Ovary (tissue), 9 donors: ENCODE data around the gene PPP1R9B. TPM values are rescaled to one million over a fixed set of nuclear protein-coding genes. Genes with fewer than 3 reads are reported as not detected.

Experiments
- DNase-seq, 5 donors: peaks; one replicate each; pipeline ENCODE4 v3.0.0-alpha.2; 2019 to 2020
- H3K27ac ChIP-seq, 2 donors: fragments of 200-600 bp; one replicate each; pipeline versions ENCODE4 v1.5.1 to v1.8.0; 2019 to 2022
- H3K27me3 ChIP-seq: fragments of 200-600 bp; one replicate; pipeline ENCODE4 v1.8.0; 2022
- H3K36me3 ChIP-seq: fragments of 200-600 bp; sonication (generic); one replicate; pipeline ENCODE4 v1.5.1; 2019
- H3K4me1 ChIP-seq: one replicate; pipeline ENCODE4 v1.8.1; 2013; ENCODE audit warnings: mild to moderate bottlenecking, moderate library complexity; ENCODE audit not compliant: insufficient read depth
- H3K4me3 ChIP-seq: fragments of 200-600 bp; sonication (generic); one replicate; pipeline ENCODE4 v1.5.1; 2017
- H3K9me3 ChIP-seq, 2 donors: fragments of 200-600 bp in 1 of 2; sonication (generic) in 1 of 2; one replicate each; pipeline versions ENCODE4 v1.5.1 to v1.8.1; 2013 to 2019; ENCODE audit warnings: mild to moderate bottlenecking in 1 of 2, moderate library complexity in 1 of 2
- CTCF ChIP-seq, 3 donors: fragments of 450-650 bp in 2 of 3; fragments of 200-600 bp in 1 of 3; IDR thresholded peaks; one replicate each; pipeline versions ENCODE4 v1.5.1 to v1.8.0; 2016 to 2022; ENCODE audit warnings: antibody characterized with exemption in 3 of 3, mild to moderate bottlenecking in 1 of 3
- EP300 ChIP-seq: sonication (generic); formaldehyde crosslinking; IDR thresholded peaks from one replicate; pipeline ENCODE4 v1.6.1; 2017; ENCODE audit warnings: antibody characterized with exemption
- POLR2A ChIP-seq: fragments of 450-650 bp; IDR thresholded peaks from one replicate; pipeline ENCODE4 v1.6.1; 2017; ENCODE audit warnings: antibody characterized with exemption, mild to moderate bottlenecking, moderate library complexity
- WGBS, 3 donors: extraction: QIAGEN DNeasy Blood & Tissue Kit in 1 of 3; methylation state at CpG; one replicate each; pipeline versions ENCODE4 v1.1.5 to v1.1.7; 2013 to 2017; 5-methylcytosine and 5-hydroxymethylcytosine counted together
- intact Hi-C, 4 donors: fragments of 100-400 bp; cut with DNase I; formaldehyde crosslinking; loops; one replicate each; pipeline versions ENCODE4 v1.11.0 to v1.15.1; 2022 to 2023
- polyA plus RNA-seq, 2 donors: library from polyadenylated mRNA; stranded (reverse); fragments of 200-250 nt in 1 of 2; fragments of 350-450 nt in 1 of 2; fragmentation: Illumina TruSeq in 1 of 2; extraction: RNeasy Lipid Tissue Mini Kit (QIAGEN cat#74804) in 1 of 2; gene quantifications; one replicate each; pipeline ENCODE4 v1.2.3, GENCODE V29; 2013 to 2014
- total RNA-seq, 7 donors: library from RNA; depleted of rRNA in 2 of 7; stranded (reverse); fragments of >200 nt in 2 of 7; fragmentation: NEBNext Ultra II Directional in 3 of 7; extraction: Animal tissue kit (Norgen Biotek cat#: 25700) in 3 of 7; gene quantifications; one replicate each; pipeline versions ENCODE4 v1.1.0 to v1.2.4, GENCODE V29; 2016 to 2023
- donor health status: DM: no; HTN: no; CAD: no; lungs with moderate emphysema.
- donor health status: DM: no; HTN: no; CAD: no.
- donor health status: Bipolar disorder and iron deficiency.
- donor health status: DM: yes; HTN: yes; CAD: no.
- donor health status: DM: no; HTN: no; CAD: no.
- donor health status: DM: yes; HTN: yes; CAD: no.

The PPP1R9B gene
- total and polyA plus RNA-seq, 9 donors: 14.8 to 109 (median 64.3) TPM

- H3K4me3 ChIP-seq: no peak overlapping the region
- H3K9me3 ChIP-seq: no peaks in the 10 kb centered on the region
- 50 to 71% (median 63%) methylated on average over 7 of the region's 7 CpGs for WGBS, 3 donors
- no peaks in the 10 kb centered on the region for H3K27me3 ChIP-seq
- TF ChIP-seq POLR2A (no peak), EP300 (no peak), CTCF (IDR thresholded peaks at IDR 0.05) (no peak)
- no peak overlapping the region for H3K27ac ChIP-seq
- no peaks in the 10 kb centered on the region for H3K4me1 ChIP-seq
- no peaks in the 10 kb centered on the region for H3K36me3 ChIP-seq
- DNase-seq: no peak
- intact Hi-C loops: loop anchor here in 2 of 4 donors (5.0 to 10.0 kb wide), 2 partner anchors 52 to 131 kb away; no protein-coding TSS in a partner anchor
Measured at GRCh38 chr17:50166518-50167181, 16.2 kb upstream of the PPP1R9B start.

GRCh38 chr17:50165867-50166517 lies 15.5 kb upstream of the PPP1R9B start, which contains the start of gene SGCA:
Gene SGCA, plus strand, starts transcription at chr17:50166005. Its CDS starts 36 bp downstream, at chr17:50166041.
- TF ChIP-seq EP300 (no peak), CTCF (IDR thresholded peaks at IDR 0.05) (no peak), POLR2A (no peak)
- H3K27ac ChIP-seq: no peak within 1 kb of the TSS
- no peaks in the 10 kb centered on the region for H3K9me3 ChIP-seq
- intact Hi-C loops: loop anchor here in 2 of 4 donors (5.0 to 10.0 kb wide), 2 partner anchors 51 to 131 kb away; no protein-coding TSS in a partner anchor
- WGBS, 3 donors: 53 to 61% (median 57%) methylated on average over 15 of the region's 15 CpGs
- H3K27me3 ChIP-seq: no peaks in the 10 kb centered on the region
- DNase-seq: no peak
- H3K4me1 ChIP-seq: no peaks in the 10 kb centered on the region
- H3K4me3 ChIP-seq: no peak within 1 kb of the TSS
- H3K36me3 ChIP-seq: no peaks in the 10 kb centered on the region

- no peak for DNase-seq
- intact Hi-C loops: loop anchor here in 2 of 4 donors (5.0 to 10.0 kb wide), 2 partner anchors 51 to 132 kb away; no protein-coding TSS in a partner anchor
- no peak overlapping the region for H3K27ac ChIP-seq
- H3K4me1 ChIP-seq: no peaks in the 10 kb centered on the region
- no peaks in the 10 kb centered on the region for H3K36me3 ChIP-seq
- WGBS, 3 donors: 73 to 84% (median 76%) methylated on average over 3 of the region's 3 CpGs
- TF ChIP-seq EP300 (no peak), CTCF (IDR thresholded peaks at IDR 0.05) (no peak), POLR2A (no peak)
- H3K9me3 ChIP-seq: no peaks in the 10 kb centered on the region
- H3K4me3 ChIP-seq: no peak overlapping the region
- no peaks in the 10 kb centered on the region for H3K27me3 ChIP-seq
Measured at GRCh38 chr17:50165466-50165865, 15.0 kb upstream of the PPP1R9B start.

- no peak overlapping the region for H3K27ac ChIP-seq
- no peaks in the 10 kb centered on the region for H3K4me1 ChIP-seq
- H3K36me3 ChIP-seq: no peaks in the 10 kb centered on the region
- H3K9me3 ChIP-seq: no peaks in the 10 kb centered on the region
- no peak for TF ChIP-seq POLR2A
- no peak for TF ChIP-seq CTCF (IDR thresholded peaks at IDR 0.05)
- TF ChIP-seq EP300: no peak
- WGBS, 3 donors: 87 to 94% (median 87%) methylated on average over 9 of the region's 9 CpGs
- DNase-seq: no peak
- H3K27me3 ChIP-seq: no peaks in the 10 kb centered on the region
- H3K4me3 ChIP-seq: no peak overlapping the region
- intact Hi-C loops: loop anchor here in 2 of 4 donors (5.0 to 10.0 kb wide), 2 partner anchors 50 to 132 kb away; no protein-coding TSS in a partner anchor
Measured at GRCh38 chr17:50165066-50165465, 14.6 kb upstream of the PPP1R9B start.
